Endometrium (tissue), 2 donors: ENCODE results near the gene TMEM235.

Experiments used
- FAIRE-seq: peaks from 2 replicates; lab custom pipeline; 2012; peaks lifted over from hg19 to GRCh38; lab: Jason Lieb, UNC
- donor health status: control.
- donor health status: control.

Gene TMEM235

GRCh38 chr17:78230996-78231935 lies at the start of gene TMEM235:
TMEM235 (plus strand) TSS chr17:78231631; CDS start chr17:78232024, 393 bp downstream.
- no peak for FAIRE-seq

GRCh38 chr17:78182504-78182903 lies 48.9 kb upstream of the TMEM235 start:
- FAIRE-seq = no peak

GRCh38 chr17:78183916-78184315 lies 47.5 kb upstream of the TMEM235 start:
- no peak for FAIRE-seq

GRCh38 chr17:78184351-78184750 lies 47.1 kb upstream of the TMEM235 start:
- no peak for FAIRE-seq

GRCh38 chr17:78184868-78185267 lies 46.6 kb upstream of the TMEM235 start:
- FAIRE-seq = no peak

GRCh38 chr17:78185981-78186691 lies 45.3 kb upstream of the TMEM235 start:
- FAIRE-seq = no peak

DNA sequence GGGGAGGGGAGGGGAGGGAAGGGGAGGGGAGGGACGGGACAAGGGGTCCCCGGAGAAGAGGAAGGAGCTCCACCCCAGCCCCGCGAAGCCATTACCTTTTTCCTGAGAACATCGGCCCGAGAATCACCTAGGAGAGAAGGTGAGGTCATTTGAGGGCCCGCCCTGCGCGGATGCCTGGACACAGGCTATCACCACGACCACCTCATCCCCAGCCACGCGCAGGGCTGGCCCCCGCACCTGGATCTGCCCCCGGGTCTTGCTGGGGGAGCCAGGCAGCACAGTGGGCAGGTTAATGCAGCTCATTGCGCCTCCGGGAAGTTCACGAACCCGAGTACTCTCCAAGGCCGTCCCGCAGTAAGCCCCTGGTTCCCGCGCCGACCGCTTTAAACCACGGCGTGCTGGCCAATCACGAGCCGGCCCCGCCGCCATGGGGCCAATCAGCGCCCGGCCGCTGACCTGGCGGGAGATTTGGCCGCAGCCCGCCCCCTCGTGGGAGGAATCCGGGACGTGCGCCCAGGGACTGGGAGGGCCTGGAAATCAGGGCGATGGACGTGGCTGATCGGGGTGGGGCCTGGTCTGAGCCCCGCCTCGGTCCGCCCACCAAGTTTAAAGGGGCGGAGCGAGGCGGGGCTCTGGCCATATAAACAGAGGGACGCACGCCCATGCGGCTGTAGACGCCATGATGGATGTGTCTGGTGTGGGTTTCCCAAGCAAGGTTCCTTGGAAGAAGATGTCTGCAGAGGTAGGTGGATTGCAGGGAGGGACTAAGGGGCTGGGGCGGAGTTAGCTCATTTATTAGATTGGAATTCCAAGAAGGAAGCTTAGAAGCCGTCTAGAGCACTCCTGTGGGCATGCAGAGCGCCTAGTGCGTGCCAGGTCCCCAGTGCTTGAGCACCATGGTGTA lies 44.5 kb upstream of the TMEM235 start, which contains the start of the genes AFMID and TK1:
Gene AFMID, plus strand, starts transcription at position 671 of the 904 bp plus-strand sequence. Its CDS starts 9 bp downstream, at position 680.
Gene TK1, minus strand, starts transcription at position 361 of the 904 bp plus-strand sequence. Its CDS starts 58 bp downstream, at position 303.
- no peak for FAIRE-seq

DNA sequence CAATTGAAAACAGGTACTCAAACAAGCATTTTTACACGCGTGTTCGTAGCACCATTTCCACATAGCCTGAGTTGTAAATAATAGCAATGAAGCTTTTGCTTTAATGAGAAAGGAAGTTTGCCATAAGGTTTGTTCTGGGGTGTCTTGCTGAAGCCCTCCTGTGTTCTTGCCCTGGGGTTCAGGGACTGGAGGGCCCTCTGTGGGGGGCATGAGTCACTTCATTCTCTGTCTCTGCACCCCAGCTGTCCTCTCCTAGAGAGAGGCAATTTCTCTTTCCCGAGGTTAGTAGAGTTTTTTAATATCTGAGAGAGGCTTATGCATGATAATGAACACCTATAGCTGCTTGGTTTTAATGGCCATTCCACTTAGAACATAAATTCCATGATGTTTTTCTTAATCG lies 34.7 kb upstream of the TMEM235 start:
- no peak for FAIRE-seq

DNA sequence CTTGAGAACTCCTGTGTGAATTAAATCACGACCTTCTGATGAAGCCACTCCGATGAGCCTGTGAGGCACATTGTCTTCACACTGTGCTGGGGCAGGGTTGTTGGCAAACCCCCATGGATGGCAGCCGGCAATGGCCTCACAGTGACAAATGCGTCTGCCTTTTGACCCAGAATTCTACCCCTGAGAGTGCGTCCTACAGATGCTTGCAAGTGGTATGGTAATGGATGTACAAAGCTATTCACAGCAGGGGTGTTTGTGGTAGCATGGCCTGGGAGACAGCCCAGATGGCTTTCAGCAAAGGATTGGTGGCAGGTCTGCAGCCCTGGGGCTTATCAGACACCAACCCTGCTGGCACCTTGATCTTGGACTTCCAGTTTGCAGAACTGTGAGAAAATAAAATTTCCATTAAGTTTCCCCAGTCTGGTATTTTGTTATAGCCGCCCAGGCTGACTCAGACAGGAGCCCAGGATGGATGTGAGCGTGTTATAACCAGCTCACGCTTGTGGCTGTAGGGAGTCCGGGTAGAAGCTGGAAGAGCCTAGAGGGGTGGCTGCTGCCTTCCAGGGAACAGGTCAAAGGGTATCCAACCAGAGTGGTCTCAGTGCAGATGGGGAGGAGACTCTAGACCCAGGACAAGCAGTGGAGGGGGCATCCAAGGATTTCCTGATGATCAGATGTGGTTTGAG lies 34.1 kb upstream of the TMEM235 start:
- FAIRE-seq = no peak

DNA sequence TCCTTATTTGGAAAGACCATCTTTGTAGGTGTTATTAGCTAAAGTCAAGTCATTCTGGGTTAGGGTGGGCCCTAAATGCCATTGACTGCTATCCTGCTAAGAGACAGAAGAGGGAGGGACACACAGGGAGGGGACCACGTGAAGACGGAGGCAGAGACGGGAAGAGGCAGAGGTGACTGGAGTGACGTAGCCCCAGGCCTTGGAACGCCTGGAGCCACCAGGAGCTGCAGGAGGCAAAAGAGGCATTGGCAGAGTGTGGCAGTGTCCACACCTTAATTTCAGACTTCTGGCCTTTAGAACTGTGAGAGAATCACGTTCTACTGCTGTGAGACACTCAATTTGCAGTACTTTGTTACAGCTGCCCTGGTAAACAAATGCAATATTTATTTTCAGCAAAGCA lies 31.0 kb upstream of the TMEM235 start:
- no peak for FAIRE-seq

DNA sequence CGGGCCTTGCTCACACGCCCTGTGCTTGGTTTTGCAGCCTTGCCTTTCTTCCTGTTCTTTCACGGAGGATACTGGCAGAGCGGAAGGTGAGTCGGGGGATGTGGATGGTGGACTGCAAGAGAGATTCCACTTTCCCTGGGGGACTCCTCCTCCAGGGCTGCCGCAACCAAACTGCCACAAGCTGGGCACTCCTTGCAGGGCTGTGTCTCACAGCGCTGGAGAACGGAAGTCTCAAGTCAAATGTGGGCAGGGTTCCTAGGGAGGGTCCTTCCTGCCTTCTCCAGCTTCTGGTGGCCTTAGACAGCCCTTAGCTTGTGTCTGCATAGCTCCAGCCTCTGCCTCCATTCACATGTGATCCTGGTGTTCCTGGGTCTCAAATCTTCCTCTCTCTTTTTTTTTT lies 28.8 kb upstream of the TMEM235 start:
- no peak for FAIRE-seq

DNA sequence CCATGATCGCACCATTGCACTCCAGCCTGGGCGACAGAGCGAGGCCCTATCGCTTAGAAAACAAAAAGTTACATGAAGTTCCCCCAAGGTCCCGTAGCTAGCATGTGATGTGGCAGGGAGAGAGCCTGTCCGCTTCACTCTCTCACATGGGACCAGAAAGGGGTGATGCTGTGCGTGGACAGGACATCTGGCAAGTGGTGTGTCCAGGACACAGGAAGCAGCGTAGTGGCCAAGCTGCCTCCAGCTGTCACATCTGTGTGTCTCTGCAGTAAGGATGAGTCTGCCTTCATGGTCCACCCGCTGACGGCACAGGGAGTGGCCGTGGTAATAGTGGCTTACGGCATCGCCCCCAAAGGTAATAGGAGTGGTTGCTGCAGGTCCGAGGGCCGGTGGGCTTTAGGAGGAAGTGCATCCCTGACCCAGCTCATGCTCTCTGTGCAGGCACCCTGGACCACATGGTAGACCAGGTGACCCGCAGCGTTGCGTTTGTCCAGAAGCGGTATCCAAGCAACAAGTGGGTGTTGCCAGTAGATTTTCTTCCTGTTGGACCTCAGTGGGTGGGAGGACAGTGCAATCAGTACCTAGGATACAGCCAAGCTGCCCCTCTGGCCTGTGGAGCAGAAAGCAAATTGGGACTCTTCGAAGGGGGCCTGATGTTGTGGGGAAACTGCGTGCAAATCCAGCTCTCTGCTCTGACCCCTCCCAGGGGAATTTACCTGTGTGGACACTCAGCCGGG lies 26.9 kb upstream of the TMEM235 start:
- FAIRE-seq = no peak

GRCh38 chr17:78205124-78205775 lies 26.2 kb upstream of the TMEM235 start:
- FAIRE-seq = no peak

DNA sequence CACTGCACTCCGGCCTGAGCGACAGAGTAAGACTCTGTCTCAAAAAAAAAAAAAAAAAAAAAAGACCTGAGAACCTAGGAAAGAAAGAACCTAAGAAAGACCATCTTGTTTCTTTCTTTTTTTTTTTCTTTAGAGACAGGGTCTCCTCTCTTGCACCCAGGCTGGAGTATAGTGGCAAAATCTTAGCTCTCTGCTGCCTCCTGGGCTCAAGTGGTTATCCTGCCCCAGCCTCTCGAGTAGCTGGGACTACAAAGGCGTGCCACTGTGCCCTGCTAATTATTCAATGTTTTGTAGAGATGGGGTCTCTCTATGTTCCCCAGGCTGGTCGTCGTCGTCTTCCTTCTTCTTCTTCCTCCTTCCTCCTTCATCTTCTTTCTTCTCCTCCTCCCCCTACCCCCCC lies 25.1 kb upstream of the TMEM235 start:
- FAIRE-seq = no peak

DNA sequence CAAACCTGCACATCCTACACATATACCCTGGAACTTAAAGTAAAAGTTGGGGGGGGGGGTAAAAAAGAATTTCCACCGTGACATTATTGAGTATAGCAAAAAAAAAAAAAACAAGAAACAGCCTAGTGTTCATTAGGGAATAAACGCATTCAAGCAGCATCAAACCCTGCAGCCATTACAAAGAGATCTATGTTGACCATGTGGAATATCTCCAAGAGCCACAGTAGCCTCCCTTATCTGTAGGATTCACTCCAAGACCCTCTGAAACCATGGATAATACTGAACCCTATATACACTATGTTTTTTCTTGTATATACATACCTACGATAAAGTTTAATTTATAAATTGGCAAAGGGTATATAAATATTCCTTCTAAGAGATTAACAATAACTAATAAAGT lies 22.9 kb upstream of the TMEM235 start:
- FAIRE-seq = no peak

DNA sequence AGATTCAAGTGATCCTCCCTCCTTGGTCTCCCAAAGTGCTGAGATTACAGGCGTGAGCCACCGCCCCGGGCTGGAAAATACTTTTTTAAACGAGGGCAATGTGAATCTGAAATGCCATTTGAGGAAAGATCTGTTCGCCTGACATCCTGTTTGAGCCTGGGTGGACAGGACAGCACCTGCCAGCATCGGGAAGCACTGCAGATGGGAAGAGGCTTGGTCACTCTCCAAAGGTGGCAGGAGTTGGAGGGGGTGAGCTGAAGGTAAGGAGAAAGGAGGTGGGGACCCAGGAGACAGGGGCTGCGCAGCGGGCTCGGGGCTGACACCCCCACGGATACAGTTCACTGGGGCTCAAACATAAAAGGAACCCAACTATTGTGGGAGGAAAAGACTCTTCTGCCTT lies 21.3 kb upstream of the TMEM235 start:
- FAIRE-seq = no peak

DNA sequence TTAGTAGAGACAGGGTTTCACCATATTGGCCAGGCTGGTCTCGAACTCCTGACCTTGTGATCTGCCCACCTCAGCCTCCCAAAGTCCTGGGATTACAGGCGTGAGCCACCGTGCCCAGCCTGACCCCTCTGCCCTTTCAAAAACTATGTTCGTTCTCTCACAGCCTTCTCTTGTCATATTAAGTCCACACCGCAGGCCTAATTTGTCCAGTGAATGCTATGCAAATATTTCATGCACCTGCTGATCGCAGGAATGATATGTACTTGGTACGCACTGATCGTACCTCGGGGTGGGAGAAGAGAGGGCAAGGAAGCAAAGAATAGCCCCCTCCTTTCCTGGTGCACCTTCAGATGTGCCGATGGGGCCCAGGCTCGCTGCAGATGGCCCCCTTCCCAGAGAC lies 20.4 kb upstream of the TMEM235 start:
- no peak for FAIRE-seq

- no peak for FAIRE-seq
These were observed 17.3 kb upstream of the TMEM235 start, which contains the start of gene BIRC5 for GRCh38 chr17:78214016-78214705. BIRC5 (plus strand) TSS chr17:78214253; CDS start chr17:78214317, 64 bp downstream.

DNA sequence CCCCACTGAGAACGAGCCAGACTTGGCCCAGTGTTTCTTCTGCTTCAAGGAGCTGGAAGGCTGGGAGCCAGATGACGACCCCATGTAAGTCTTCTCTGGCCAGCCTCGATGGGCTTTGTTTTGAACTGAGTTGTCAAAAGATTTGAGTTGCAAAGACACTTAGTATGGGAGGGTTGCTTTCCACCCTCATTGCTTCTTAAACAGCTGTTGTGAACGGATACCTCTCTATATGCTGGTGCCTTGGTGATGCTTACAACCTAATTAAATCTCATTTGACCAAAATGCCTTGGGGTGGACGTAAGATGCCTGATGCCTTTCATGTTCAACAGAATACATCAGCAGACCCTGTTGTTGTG lies 16.7 kb upstream of the TMEM235 start:
- no peak for FAIRE-seq
